Measurements from ENCODE around the gene RBCK1. TPM values are rescaled to one million over a fixed set of nuclear protein-coding genes. Genes with fewer than 3 reads are reported as not detected.

The RBCK1 gene
- total RNA-seq, 1 donor from 2014 or later, result 101 TPM

DNA sequence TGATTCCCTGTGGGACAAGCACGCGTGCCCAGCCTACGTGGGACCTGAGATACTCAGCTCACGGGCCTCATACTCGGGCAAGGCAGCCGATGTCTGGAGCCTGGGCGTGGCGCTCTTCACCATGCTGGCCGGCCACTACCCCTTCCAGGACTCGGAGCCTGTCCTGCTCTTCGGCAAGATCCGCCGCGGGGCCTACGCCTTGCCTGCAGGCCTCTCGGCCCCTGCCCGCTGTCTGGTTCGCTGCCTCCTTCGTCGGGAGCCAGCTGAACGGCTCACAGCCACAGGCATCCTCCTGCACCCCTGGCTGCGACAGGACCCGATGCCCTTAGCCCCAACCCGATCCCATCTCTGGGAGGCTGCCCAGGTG is 11.9 kb upstream of the RBCK1 start:
- intact Hi-C loops (cut with DNase I), result no loop called here

DNA sequence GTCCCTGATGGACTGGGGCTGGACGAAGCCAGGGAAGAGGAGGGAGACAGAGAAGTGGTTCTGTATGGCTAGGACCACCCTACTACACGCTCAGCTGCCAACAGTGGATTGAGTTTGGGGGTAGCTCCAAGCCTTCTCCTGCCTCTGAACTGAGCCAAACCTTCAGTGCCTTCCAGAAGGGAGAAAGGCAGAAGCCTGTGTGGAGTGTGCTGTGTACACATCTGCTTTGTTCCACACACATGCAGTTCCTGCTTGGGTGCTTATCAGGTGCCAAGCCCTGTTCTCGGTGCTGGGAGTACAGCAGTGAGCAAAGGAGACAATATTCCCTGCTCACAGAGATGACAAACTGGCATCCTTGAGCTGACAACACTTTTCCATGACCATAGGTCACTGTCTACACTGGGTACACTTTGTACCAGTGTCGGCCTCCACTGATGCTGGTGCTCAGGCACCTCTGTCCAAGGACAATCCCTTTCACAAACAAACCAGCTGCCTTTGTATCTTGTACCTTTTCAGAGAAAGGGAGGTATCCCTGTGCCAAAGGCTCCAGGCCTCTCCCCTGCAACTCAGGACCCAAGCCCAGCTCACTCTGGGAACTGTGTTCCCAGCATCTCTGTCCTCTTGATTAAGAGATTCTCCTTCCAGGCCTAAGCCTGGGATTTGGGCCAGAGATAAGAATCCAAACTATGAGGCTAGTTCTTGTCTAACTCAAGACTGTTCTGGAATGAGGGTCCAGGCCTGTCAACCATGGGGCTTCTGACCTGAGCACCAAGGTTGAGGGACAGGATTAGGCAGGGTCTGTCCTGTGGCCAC is 11.3 kb upstream of the RBCK1 start:
- ATAC-seq, result no peak
- TF ChIP-seq, protein P1, sequence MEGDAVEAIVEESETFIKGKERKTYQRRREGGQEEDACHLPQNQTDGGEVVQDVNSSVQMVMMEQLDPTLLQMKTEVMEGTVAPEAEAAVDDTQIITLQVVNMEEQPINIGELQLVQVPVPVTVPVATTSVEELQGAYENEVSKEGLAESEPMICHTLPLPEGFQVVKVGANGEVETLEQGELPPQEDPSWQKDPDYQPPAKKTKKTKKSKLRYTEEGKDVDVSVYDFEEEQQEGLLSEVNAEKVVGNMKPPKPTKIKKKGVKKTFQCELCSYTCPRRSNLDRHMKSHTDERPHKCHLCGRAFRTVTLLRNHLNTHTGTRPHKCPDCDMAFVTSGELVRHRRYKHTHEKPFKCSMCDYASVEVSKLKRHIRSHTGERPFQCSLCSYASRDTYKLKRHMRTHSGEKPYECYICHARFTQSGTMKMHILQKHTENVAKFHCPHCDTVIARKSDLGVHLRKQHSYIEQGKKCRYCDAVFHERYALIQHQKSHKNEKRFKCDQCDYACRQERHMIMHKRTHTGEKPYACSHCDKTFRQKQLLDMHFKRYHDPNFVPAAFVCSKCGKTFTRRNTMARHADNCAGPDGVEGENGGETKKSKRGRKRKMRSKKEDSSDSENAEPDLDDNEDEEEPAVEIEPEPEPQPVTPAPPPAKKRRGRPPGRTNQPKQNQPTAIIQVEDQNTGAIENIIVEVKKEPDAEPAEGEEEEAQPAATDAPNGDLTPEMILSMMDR (IDR thresholded peaks at IDR 0.05), result no peak
- Histone ChIP-seq H3K9me3 (no peaks in the 10 kb centered on the region), H3K27ac (no peak overlapping the region), H3K4me1 (no peaks in the 10 kb centered on the region), H3K4me3 (no peak overlapping the region), H3K36me3 (peaks cover 58% of the 10 kb centered on the region), H3K27me3 (no peaks in the 10 kb centered on the region)
- intact Hi-C loops (cut with DNase I), result no loop called here
- no peak for DNase-seq

More for the DNA sequence above, 11.9 kb upstream of the RBCK1 start:
- DNase-seq, result no peak
- H3K4me3 ChIP-seq, result no peak overlapping the region
- H3K9me3 ChIP-seq, result no peaks in the 10 kb centered on the region
- TF ChIP-seq, protein P1 (IDR thresholded peaks at IDR 0.05), result no peak
- H3K27ac ChIP-seq, result no peak overlapping the region
- H3K4me1 ChIP-seq, result no peaks in the 10 kb centered on the region
- no peaks in the 10 kb centered on the region for H3K27me3 ChIP-seq
- H3K36me3 ChIP-seq, result peaks cover 64% of the 10 kb centered on the region
- ATAC-seq, result no peak

DNA sequence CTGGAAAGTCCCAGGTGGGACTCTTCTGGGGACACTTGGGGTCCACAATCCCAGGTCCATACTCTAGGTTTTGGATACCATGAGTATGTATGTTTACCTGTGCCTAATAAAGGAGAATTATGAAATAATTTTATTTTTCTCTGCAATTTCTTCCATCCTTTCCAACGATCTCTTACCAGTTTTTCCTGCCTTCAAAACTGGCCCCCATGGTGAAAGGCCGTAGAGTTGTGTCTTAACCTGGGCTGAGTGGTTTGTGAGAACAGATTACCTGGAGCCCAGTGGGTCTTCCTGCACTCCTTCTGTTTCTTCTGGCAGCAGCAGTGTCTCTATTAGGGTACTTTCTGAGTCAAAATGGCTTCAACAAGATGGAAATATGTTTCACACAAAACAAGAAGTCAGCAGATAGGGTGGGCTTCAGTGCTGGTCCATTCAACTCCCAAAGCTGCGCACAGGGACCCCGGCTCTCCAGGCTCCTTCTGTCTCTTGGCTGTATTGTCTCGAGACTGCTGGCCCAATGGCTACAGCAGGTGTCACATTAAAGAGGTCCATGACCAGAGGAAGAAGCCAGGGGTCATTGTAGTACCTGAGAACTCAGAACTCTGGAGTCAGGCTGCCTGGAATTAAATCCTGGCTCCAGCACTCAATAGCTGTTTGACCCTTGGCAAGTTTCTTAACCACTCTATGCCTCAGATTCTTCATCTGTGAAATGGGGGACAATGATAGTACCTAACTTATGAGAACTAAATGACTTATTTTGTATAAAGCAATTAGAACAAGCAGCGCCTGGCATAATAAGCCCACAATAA is 10.5 kb upstream of the RBCK1 start:
- DNase-seq (no peak), ATAC-seq (no peak)
- TF ChIP-seq, protein P1 (IDR thresholded peaks at IDR 0.05), result no peak
- intact Hi-C loops (cut with DNase I), result no loop called here
- Histone ChIP-seq H3K36me3 (peaks cover 50% of the 10 kb centered on the region), H3K27me3 (no peaks in the 10 kb centered on the region), H3K9me3 (no peaks in the 10 kb centered on the region), H3K4me1 (no peaks in the 10 kb centered on the region), H3K4me3 (no peak overlapping the region), H3K27ac (no peak overlapping the region)

DNA sequence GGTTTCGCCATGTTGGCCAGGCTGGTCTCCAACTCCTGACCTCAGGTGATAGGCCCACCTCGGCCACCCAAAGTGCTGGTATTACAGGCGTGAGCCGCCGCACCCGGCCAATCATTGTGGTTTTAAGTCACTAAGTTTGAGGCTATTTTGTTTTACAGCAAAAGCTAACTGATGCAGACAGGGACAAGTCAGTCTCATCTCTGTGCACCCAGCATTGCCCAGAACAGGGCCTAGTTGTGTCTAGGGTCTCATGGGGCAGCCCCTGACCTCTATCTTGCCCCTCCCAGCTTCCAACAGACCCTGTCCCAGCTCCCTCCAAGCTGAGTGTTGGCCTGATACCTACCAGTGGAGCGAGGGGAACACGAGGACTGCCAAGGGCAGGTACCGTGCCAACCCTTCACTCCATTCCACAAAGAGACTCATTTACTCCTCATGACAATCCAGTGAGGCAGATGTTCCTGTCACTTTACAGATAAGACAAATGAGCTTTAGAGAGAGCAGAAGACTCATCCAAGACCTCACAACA is 8.9 kb upstream of the RBCK1 start:
- no peaks in the 10 kb centered on the region for H3K27me3 ChIP-seq
- TF ChIP-seq, protein P1 (IDR thresholded peaks at IDR 0.05), result no peak
- no peak overlapping the region for H3K27ac ChIP-seq
- H3K36me3 ChIP-seq, result peaks cover 34% of the 10 kb centered on the region
- ATAC-seq (no peak), DNase-seq (no peak)
- H3K9me3 ChIP-seq, result no peaks in the 10 kb centered on the region
- intact Hi-C loops (cut with DNase I), result no loop called here
- no peak overlapping the region for H3K4me3 ChIP-seq
- no peaks in the 10 kb centered on the region for H3K4me1 ChIP-seq

DNA sequence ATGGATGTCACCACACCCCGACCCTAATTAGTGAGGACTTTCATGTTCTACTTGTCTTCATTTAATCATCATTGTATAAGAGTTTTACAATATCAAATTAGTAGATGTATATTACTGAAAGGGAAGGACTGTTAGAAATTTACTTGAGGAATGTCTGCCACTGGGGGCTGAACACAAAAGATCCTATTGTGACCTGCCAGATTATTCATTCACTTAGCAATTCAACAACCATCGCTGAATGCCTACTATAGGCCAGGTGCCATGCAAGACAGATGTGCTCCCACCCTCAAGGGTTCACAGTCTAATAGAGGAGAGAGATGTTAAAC is 8.0 kb upstream of the RBCK1 start:
- Histone ChIP-seq H3K4me1 (no peaks in the 10 kb centered on the region), H3K27ac (no peak overlapping the region), H3K9me3 (no peaks in the 10 kb centered on the region), H3K4me3 (no peak overlapping the region), H3K36me3 (peaks cover 27% of the 10 kb centered on the region), H3K27me3 (no peaks in the 10 kb centered on the region)
- ATAC-seq, result no peak
- TF ChIP-seq, protein P1 (IDR thresholded peaks at IDR 0.05), result no peak
- DNase-seq, result no peak
- intact Hi-C loops (cut with DNase I), result no loop called here
